C1 segment of cervical spinal cord (tissue), 14 donors: ENCODE measurements around the gene CRISPLD2.

ENCODE experiments used
- DNase-seq, 14 donors: peaks; one replicate each; lab custom pipeline; 2025; lab: John Stamatoyannopoulos, UW

CRISPLD2 gene

GRCh38 chr16:84909476-84910085 is 89.8 kb downstream of the CRISPLD2 start:
- no peak for DNase-seq

DNA sequence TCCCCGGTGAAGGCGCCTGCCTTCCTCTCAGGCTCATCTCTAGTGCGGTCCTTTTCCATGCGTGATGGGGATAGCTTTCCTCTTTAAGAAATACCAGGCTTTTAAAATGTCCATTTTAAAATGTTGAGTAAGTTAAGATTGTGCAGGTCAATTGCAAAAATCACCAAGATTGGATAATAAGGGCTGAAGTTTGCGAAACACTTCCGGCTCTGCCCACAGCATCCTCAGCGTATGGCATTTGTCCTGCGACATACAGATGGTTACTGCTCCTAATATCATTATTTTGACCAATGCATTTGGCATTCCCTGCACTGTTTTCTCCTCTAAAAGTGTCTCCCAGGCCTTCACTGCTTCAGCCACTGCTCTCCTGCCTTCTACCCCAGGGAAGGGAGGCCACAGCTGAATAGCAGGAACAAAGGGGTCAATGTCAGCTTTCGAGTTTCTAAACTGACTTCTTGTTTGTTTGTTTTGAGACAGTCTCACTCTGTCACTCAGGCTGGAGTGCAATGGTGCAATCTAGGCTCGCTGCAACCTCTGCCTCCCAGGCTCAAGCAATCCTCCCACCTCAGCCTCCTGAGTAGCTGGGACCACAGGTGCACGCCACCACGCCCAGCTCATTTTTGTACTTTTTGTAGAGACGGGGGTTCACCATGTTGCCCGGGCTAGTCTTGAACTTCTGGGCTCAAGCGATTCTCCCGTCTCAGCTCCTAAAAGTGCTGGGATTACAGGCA is 91.9 kb downstream of the CRISPLD2 start:
- no peak for DNase-seq

DNA sequence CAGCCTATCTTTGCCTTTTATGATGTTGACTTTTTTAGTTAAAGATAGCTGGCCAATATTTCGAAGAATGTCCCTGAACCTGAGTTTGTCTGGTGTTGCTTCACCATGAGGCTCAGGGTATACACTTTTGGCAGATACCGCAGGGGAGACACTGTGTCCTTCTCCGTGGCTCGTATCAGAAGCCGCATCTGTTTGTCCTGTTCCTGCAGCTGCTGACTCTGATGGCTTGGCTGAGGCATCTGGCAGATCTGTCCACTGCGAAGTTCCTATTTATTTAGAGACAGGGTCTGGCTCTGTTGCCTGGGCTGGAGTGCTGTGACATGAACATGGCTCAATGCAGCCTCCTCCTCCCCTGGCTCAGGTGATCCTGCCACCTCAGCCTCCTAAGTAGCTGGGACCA is 93.5 kb downstream of the CRISPLD2 start:
- peak in 2 of 14 donors; percentile 15 to 29 for DNase-seq

DNA sequence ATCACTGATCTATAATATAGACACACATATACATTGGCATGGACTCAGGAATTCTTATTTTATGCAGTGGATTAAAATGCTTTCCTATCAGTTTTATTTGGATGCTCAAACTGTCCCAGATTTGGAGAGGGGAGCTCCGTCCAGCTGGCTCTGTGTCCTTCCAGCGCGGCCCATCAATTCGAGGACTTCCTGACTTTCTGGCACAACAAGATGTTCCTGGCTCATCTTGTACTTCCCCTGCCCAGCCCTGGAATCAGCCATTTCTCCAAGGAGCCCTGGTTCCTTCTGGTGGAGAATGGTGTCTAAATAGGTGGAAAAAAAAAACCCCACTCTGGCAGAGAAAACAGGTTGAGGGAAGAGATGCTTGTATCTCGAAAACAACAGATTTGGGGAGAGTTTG is 94.5 kb downstream of the CRISPLD2 start:
- DNase-seq: peak in 7 of 14 donors; percentile 7 to 94 (median 15)

DNA sequence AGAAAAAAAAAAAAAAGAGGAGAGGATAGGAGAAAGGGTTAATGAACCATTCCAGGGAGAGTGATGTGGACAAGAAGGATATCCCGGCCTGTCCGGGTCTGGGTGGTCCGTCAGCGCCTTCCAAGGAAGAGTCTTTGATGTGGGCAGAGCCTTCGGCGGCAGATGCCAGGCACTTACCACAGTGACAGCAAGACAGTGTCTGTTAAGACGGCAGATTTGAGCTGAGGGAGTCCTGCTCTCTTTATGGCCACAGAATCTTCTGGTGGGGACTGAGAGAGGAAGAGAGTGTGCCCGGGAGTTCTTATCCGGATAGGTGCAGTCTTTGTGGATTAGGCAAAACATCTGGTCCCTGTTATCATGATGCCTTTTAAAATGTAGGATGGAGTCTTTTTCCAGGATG is 96.4 kb downstream of the CRISPLD2 start:
- DNase-seq: no peak

DNA sequence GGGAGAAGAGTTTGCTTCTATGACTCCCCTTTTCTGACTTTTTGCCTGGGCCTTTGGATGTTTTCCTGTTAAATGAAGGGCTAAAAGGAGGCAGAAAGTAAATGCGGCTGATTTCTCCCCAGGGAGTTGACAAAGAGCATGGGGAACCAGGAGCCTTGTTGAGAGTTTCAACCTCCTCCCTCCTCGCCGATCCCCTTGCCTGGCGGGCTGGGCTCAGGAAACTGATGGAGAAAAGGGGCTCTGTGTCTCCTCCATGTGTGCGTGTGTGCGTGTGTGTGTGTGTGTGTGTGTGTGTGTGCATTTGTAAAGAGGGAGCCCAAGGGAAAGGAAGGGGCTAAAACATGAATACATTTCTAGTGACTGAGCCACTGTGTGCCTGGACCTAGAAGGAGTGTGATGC is 97.1 kb downstream of the CRISPLD2 start:
- DNase-seq: no peak

GRCh38 chr16:84917492-84917891 is 97.7 kb downstream of the CRISPLD2 start:
- no peak for DNase-seq

DNA sequence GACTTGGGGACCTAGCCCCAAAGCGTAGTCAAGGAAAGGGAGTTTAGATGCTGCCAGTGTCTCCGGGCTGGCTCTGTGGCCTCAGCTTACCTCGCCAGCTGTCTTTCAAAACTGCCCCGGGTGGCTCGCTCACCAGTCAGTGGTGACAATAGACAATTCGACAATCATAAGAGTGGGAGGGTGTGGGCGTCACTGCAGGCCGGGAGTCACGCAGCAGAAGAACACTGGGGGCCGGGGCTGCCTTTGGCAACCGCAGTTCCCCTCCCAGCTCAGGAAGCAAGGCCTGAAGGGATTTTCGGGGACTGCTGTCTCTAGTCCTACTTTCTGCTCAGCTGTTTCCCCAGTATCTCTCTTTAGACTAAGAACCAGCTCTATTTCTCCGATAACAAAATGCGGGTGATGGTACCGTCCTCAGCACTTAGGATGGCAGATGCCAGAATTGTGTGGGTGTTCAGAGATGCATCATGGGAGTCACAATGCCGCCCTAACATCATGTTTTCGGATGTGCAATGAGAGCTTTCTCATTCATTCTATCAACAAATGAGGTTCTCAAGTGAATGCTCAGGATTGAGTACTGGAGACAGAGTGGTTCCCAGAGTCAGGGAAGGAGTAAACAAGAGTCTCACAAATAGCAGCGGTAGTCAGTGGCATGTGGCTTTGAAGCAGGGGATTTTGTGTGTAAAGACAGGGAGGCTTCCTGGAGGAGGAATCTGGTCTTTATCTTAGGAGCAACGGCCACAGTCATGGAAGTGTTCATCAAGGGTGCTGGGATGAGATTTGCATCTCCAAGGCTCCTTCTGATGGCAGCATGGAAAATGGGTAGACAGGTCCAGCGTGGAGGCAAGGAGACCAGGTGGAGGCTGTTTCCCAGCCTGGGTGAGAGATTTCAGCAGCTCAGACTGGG is 98.5 kb downstream of the CRISPLD2 start:
- peak in 1 of 14 donors; percentile 35 for DNase-seq

GRCh38 chr16:84919269-84919668 is 99.5 kb downstream of the CRISPLD2 start:
- DNase-seq: no peak

DNA sequence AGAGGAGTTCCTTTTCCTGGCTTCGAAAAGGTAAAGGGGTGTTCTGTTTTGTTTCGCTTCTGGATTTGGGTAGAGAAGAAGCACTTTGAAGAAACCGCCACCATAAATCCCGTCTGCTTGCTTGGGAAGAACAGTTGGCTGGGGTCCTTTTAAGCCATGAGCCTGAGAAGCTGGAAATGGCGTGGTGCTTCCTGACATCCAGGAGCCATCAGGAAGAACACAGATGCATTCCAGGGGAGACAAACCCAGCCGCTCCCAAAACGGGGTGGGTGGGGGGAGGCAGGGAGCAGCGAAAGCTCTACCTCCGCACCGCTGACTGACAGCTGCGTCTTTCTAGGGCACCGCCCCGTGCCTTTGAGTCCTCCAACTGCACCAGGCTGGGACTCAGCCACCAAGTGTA is 99.9 kb downstream of the CRISPLD2 start:
- DNase-seq: no peak

- no peak for DNase-seq
Measured at GRCh38 chr16:84920333-84920732, 100.5 kb downstream of the CRISPLD2 start.

GRCh38 chr16:84922351-84923120 is 102.8 kb downstream of the CRISPLD2 start:
- peak in 12 of 14 donors; percentile 18 to 75 (median 47) for DNase-seq

GRCh38 chr16:84924331-84925091 is 104.7 kb downstream of the CRISPLD2 start:
- DNase-seq: no peak

DNA sequence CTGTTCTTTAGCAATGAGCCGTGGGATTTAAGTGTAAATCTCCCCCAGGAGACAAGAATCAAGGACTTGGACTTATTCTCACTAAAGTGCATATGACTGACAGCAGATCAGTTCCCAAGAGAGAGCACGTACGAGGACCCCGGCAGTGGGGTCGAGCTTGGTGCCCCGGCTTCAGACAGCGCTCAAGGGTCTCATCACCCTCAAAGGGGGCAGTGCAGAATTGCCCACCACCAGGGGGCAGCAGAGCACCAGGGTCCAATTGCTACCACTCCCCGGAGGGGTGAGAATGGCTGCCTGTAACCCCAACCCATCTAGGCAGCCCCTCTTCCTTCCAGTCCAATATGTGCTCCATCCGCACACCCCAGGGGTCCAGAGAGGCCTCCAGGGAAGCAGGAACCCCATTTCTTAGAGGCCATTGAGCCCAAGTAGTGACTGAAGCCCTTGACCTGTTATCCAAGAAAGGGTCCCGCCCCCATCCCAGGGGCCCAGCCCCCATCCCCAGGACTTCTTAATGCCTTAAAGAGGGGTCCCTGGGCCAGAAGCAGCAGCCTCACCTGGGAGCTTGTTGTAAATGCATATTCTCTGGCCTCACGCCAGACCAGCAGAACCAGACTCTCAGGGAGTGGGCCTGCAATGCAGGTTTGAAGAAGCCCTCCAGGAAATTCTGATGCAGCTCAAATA is 105.4 kb downstream of the CRISPLD2 start:
- peak in 7 of 14 donors; percentile 4 to 54 (median 28) for DNase-seq

DNA sequence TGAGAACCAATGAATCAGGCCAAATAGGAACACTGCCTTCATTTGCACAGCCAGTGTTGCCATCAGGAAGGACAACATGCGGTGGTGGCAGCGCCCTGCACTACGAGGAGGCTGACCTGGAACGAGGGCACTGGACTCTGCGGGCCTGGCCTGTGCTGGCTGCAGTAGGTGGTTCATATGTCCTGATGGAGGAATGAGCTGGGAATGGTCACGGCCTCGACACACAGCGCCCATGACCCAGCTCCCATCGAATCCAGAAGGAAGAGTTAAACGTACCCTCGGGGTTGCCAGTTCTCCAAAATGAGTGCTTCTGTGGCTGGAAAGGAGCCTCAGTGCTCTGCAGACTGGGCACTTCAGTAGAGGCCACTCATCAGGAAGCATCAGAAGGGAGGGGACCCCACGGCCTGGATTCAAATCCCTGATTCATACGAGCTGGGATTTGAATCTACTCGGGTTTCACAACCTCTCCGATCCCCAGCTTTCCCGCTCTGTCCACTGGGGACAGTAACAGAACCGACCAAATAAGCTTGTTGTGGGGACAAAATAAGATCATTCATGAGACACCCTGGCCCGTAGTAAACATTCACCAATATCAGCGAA is 106.1 kb downstream of the CRISPLD2 start:
- no peak for DNase-seq

DNA sequence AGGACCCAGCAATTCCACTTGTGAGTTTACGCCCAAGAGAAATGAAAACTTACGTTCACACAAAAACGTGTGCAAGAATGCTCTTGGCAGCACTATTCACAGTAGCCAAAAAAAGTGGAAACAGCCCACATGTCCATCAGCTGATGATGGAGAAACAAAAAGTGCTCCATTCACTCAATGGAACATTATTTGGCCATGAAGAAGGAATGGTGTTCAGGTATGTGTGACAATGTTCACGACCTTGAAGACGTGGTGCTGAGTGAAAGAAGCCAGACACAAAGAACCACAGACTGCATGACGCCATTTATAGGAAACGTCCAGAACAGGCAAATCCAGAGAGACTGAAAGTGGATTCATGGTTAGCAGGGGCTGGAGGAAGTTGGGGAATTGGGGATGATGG is 106.7 kb downstream of the CRISPLD2 start:
- no peak for DNase-seq

GRCh38 chr16:84927621-84928591 is 108.1 kb downstream of the CRISPLD2 start:
- no peak for DNase-seq

DNA sequence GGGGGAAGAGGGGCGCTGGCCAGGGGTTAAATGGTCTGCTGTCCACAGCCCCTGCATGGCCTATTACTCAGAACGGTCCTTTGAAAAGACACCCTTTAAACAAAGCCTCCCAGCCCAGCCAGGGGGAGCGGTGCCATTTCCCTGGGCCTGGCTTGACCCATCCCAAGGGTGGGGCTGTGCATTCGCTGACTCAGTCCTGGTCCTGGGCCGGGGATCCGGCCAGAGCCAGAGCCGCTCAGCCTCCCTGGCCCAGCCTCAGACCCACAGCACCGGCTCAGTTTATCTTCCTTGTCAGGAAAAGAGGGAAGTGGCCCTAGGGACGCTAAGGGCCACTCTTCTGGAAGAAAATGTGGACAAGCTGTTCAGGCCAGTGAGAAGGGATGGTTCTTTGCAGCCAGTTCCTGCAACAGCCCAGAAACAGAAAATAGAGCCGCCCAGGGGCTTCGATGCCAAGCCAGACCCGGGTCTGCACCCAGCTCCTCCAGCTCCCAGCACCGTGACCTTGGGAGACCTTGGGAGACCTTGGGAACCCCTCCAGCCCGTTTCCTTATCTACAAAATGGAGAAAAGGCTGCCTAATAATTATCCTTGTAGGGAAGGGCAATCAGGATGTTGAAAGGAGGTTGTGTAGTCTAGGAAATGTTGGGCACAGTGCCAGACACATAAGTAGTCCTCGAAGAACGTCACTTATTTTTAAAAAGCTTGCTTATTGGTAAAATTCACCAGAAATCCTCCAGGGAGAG is 109.1 kb downstream of the CRISPLD2 start:
- DNase-seq: peak in 5 of 14 donors; percentile 10 to 72 (median 20)
